Activated gamma-delta T cell treated with Interleukin-2 at 50 U/mL for 16 hours (primary cell): ENCODE measurements around the gene SH3BGRL2.
"Not testable (repeated sequence)": the region's sequence is repeated elsewhere in the genome, so short reads cannot be mapped to it uniquely, and the experiment has no call there.

Experiments used
- DNase-seq: peaks from one replicate; pipeline ENCODE4 v3.0.0-alpha.2; 2020

SH3BGRL2 gene

DNA sequence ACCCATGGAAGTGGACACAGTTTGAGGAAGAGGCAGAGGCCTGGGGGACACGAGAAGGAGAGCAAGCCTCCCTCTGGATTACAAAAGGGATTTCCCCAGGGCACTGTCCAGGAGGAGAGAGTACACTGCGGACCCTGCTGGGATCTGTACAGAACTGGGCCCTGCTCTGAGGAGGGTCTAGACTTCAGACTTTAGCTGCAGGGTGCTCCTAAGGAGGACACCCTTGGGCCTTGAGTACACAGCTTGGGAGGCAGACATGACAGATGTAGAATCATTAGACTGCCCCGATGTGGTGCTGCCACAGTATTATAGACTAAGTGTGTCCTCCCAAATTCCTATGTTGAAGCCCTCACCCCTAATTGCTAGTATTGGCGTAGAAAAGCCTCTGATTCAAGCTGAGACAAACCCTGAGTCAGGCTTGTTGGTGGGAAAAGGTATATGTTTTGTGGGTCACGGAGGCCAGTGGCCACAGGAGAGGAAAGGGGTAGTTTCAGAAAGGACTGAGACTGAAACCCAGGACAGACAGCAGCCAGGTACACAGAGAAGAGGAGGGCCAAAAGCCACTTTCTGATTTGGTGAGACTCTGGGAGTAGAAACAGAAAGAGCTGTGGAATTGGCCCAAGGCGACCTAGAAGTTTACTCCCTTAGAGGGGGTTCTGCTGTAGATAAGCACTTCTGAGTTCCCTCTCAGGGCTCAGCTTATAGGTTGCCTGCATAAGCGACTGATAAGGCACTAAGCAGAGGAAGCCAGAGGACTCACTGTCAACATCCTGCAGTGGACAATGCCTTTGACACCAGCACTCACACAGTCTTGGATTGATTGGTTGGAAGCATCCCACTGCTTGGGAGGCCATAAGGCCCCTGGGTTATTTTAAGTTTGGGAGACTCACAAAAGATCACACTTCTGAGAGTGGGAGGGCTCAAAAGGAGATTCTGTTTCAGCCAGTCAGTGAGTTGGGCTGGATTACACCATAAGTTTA is 16.5 kb upstream of the SH3BGRL2 start:
- DNase-seq = no peak

DNA sequence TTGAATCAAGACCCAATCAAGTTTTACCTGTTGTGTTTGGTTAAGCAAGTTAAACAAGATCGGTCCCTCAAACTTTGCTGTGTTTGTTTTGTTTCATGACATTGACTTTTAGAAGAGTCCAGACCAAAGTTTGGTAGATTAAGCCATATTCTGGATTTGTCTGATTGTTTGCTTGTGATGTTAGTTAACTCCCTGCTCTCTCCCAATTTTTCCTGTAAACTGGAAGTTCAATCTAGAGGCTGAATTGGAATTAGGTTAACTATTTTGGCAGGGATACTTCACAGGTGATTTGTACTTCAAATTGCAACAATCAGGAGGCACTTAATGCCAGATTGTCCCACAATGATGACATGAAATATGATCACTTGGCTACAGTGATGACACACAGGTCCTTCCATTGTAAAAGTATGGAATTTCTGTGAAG is 13.6 kb upstream of the SH3BGRL2 start:
- no peak for DNase-seq

DNA sequence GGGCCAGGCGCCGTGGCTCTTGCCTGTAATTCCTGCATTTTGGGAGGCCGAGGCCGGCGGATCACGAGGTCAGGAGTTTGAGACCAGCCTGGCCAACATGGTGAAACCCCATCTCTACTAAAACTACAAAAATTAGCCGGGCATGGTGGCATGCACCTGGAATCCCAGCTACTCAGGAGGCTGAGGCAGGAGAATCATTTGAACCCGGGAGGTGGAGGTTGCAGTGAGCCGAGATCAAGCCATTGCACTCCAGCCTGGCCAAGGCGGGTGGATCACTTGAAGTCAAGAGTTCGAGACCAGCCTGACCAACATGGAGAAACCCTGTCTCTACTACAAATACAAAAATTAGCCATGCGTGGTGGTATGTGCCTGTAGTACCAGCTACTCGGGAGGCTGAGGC is 12.7 kb upstream of the SH3BGRL2 start:
- DNase-seq = not testable (repeated sequence)

DNA sequence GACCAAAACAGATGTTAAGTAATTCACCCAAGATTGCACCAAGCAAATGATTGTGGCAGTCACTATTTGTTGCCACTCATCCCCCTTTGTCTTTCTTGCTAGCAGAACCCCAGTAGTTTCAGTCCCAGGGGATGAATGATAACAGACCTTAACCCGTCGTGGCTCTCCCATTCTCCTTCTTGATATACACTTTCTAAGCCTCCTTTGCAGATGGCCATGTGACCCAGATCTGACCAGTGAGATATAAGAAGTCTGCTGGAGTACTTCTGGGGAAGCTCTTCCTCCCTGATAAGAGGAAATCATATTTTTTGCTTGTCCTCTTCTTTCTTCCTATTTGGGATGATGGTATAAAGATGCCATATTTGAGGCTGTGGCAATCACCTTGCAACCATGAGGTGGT is 9.6 kb upstream of the SH3BGRL2 start:
- DNase-seq = no peak

DNA sequence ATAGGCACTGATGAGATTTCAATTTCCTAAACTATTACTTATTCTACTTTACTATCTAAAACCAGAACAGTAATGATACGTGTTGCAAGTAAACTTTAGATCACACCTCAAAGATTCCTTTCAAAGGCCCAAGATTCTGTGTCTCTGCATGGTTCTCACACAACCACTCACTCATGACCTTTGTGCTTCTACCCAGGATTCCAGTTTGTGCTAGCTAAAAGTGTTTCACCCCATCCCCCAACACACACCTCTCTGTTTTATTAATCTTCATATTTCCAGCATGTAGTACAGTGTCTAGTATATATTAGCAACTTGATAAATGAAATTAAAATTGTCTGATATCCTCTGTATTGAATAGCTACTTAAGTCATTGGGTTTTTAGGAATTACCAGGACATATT is 8.8 kb upstream of the SH3BGRL2 start:
- no peak for DNase-seq

DNA sequence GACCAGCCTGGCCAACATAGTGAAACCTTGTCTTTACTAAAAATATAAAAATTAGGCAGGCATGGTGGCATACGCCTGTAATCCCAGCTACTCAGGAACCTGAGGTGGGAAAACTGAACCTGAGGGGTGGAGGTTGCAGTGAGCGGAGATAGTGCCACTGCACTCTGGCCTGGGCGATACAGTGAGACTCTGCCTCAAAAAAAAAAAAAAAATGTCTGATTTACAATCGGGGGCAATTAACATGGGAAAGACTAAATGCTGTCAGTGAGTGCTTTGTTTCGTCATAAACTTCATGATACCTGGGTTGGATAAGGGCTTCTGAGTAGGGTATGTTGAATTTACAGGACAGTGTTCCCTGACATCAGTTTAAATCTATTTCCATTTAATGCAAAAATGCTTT is 8.0 kb upstream of the SH3BGRL2 start:
- DNase-seq = no peak

DNA sequence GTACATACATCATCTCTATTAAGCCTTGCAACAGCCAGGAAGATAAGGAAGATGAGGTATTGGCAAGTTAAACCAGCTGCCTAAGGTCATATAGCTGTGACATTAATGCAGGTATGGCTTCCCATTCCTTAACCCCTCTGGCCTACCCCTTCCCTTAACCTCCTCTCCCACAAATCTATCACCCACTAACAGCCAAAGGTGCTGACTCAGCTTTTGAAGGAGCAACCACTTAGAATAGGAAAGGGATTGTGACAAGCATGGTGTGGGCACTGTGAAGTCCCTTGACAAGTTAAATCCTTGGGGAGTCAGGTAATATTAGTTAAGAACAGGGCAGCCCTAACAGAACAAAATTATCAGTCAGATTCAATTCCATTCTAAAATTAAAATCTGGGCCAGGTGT is 5.4 kb upstream of the SH3BGRL2 start:
- no peak for DNase-seq

DNA sequence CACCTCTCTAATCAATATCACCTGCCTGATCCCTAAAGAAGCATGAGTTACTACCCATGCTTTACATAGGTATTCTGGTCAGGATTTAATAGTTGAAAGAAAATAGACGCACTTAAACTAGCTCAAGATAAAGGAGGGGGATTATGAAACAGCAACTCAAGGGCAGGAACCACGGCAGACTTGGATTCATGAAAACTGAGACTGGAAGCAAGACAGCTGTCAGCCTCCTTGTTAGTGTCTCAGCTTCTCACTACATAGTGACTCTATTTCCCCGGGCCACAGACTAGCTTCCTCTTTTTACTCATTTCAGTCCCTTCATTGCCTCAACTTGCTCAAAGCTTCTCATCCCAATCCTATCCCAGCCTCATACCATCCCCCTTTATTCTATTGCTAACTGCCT is 4.3 kb upstream of the SH3BGRL2 start:
- DNase-seq = no peak

DNA sequence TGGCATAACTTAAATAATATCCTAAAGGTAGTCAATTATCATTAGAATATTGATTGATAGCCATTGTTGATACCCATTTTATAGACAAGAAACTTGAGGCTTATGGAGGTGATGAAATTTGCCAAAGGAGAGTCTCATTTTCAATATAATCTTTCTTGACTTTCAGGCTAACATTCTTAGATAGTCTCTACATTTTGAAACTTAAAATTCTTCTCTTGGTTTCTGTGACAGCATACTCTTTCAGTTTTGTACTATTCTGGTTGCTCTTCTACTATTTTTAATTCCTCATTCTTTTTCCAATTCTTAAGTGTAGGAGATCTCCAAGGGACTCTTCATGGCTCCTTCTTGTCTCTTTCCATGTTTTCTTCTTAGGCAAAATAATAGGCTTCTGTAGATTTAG is 3.7 kb upstream of the SH3BGRL2 start:
- DNase-seq = no peak

DNA sequence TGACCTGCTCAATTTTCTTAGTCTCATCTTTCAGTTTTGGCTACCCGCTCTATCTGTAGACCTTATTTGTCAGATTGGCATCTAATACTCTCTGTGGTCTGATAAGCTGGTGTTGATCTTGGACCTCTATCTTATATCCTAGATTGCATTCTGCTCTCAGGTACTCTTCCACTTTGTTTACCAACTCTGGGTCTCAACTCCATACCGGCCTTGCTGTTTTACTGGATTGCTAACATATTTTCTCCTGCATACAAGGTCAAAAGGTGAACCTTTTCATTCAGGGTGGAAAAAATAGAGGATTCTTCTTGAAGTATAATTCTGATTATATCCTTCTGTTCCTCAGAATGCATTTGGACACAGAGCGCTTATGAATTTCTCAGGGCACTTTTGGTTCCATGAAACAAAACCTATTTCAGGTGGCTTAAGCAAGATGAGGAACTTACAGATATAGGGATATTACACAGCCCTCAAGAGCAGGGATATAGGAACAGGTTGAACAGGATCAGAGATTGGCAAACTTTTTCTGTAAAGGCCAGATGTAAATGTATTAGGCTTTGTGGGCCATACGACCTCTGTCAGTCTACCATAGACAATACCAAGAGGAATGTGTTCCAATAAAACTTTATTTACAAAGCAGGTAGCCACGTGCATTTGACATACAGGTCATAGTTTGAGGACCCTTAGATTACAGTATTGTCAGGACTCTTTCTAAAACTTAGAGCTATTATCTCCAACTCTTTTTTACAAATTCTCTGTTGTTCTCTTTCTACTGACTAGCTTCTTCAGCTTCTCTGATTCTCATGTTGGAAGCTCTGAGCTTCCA is 2.5 kb upstream of the SH3BGRL2 start:
- DNase-seq = no peak

DNA sequence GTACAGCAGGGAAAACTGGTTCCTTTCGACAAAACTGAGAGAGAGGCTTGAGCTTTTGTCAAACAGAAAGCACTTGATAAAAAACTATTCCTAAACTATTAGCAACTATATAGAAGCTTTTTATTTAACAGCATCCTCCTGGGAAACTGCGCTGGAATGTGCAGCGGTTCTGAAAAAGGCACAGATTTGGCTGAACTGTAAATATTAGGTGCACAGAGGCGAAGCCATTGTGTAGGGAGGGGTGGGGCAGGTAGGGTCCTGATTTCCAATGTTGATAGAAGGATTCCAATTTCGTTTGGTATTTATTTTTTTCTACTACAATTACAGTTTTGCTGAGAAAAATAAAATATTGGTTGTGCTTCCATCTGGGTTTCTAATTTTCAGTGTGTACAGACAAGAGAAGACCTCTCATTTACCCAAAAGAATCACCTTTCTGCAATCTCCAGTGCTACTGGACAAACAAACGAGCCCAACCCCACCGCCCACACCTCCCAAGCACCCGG is 698 bp upstream of the SH3BGRL2 start:
- no peak for DNase-seq

DNA sequence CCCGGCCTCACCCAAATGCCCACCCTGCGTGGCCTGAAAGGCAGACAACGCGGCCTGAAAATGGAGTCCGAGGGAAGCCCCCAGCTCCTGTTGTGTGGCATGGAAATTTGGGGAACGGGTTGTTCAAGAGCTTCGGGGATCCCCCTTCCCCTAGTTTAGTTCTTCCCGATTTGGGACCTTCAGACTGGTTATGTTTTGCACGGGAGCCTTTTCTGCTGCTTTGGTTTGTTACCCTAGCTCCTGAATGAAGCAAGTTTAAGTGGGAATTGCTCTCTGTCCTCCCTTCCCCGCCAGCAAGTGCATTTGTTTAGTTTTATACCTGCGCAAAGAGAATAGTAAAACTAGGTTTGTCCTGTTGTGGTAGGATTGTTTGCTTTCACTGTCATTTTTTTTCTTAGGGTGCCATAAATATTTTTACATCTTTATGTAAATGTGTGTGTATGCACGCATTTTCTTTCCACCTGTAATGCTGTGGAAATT is 604 bp downstream of the SH3BGRL2 start:
- no peak for DNase-seq

DNA sequence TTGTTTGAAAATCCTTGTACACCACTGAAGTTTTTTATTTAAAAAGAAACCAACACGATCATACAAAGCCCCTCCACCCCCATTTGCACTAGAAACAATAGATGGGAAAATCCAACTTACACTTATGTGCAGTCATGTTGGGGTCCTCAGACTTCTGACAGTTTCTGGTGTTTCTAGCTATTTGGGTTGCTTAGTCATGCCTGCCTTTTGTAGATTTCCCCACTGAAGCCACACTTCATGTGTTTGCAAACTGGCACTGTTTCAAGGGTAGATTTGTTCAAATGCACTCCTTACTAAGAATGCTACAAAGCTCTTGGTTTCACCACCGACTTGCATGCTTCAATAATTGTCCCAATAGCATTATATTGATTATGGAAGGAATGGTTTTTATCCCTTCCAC is 1.5 kb downstream of the SH3BGRL2 start:
- DNase-seq = no peak

DNA sequence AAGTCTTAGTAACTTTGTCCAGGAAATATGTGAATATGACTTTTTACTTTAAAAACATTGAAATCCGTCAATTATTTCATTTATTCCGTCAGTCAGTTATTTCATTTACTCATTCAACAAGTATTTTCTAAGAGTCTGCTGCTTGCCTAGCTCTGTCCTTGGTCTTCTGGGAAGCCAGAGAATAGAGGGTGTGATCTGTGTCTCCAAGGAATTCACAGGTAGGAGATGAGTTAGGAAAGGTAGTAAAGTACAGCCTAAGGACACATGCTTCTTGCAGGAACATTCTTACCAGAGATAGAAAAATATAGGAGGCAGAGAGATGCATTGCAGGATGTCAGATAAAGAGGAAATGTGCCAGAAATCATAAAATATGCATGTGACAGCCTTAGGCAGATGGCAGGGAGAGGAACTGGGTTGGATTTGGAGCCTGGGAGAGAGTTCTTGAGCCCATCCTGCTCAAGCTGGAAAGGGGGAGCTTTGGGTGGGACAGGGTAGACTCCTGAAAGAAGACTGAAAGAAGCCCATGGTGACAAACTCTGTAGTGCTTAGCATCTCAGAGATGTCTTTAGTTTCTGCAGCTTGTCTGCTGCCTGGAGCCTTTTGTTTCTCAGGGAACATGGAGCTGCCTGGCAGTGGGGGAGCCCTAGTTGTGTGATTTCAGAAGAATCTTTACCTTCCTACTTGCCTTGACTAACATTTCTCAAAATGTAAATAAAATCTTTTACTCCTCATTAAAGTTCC is 3.5 kb downstream of the SH3BGRL2 start:
- no peak for DNase-seq

DNA sequence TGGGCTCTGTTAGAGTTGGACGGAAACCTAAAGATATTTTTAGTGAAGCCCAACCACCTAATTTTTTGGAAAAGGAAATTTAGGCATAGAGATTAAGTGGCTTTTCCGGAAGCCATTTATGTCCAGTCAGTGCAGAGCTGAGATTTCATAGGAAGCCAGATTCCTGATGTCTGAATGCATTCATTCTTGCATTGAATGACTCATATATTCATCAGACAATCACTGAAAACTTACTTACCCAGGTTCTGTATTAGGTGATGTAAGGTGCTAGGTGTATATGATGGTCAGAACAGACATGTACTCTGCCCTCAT is 4.1 kb downstream of the SH3BGRL2 start:
- no peak for DNase-seq

DNA sequence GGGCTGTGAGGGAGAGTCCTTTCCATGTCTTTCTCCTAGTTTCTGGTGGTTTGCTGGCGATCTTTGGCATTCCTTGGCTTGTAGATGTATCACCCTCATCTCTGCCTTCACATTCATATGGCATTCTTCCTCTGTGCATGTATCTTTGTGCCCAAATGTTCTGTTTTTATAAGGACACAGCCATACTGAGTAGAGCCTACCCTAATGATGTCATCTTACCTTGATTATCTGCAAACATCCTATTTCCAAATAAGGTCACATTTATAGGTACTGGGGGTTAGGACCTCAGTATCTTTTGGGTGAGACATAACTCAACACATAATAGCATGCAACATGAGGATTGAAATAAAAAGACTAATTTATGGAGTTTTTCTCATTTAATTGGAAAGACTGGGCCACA is 5.5 kb downstream of the SH3BGRL2 start:
- no peak for DNase-seq

DNA sequence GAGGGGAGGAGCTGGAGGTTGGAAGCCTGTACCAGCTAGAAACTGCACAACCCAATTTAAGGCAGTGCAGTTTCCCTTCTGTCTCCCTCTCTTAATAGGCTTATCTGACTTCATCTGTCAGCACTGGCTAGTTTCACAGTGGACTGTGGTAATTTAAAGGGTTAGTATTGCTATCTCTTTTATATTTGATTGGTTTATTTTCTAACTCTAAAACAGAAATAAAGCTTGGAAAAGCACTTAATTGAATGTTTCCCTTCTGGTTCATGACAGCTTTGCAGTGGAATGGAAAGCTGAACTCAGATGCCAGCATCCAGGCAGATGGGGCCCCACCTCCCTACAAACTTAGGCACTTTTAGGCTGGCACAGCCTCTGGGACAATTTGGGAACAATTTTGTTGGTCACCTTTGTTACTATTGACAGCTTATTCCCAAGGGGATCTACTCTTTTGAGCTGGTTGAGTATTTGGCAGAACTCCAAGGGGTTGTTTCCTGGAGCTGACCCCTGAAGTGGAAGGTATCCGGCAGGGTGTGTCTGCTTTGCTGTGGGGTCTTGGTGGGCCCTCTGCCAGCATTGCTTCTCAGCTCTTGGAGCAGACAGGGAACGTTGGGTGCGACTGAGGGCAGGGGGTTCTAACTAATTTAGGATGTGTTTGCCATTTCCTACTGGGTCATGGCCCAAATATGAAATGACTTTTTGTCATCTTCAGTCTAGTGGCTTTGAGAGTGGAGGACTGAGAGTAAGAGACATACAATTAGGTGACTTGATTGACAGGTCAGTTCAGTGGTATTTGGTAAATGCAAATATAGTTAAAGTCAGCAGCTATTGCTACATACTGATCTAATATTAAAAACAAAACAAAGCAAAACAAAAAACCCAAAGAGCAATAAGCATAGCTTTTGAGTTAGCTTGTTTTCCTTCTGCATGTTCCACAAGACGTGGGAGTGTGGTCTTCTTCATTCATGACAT is 9.3 kb downstream of the SH3BGRL2 start:
- no peak for DNase-seq

DNA sequence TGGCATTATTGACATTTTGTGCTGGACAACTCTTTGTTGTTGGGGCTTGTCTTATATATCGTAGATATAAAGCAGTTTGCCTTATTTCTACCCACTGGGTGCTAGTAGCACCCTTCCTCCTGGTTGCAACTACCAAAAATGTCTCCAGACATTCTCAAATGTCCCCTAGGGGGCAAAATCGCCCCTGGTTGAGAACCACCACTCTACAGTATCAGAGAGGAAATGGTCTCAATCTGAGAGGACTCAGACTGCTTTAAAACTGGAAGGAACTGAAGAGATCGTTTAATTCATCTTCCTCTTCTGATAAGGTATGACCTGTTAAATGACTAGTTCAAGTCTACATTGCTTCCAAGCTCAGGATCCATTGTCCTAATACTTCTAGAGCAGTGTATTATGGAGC is 14.9 kb downstream of the SH3BGRL2 start:
- DNase-seq = peak; percentile 50

DNA sequence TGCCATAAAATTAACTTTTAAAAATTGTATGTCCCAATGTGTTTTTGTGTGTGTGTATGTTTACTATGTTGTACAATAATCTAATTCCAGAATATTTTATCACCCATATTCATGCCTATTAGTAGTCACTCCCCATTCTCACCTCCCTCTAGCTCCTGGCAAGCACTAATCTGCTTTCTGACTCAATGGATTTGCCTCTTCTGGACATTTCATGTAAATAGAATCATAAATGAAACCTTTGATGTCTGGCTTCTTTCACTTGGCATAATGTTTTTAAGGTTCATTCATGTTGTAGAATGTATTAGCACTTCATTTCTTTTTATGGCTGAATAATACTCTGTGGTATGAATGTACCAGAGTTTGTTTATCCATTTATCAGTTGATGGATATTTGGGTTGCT is 15.4 kb downstream of the SH3BGRL2 start:
- no peak for DNase-seq

DNA sequence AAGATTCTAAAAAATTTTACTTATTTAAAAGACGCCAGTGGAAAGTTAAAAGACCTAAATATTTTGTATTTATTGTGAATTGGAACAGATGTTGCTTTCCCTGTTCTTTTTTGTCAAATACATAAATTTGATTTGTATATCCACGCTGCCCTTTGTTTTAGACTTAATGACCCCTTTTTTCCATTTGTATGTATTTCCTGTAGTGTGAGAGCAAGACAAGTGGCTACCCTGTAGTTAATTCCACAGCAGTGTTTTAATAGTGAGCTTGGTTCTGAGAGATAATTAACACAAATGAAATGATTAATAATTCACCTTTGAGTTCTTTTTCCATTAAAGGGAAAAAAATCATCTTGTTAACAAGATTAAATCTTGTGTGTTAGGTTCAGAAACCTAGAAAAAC is 16.6 kb downstream of the SH3BGRL2 start:
- no peak for DNase-seq

DNA sequence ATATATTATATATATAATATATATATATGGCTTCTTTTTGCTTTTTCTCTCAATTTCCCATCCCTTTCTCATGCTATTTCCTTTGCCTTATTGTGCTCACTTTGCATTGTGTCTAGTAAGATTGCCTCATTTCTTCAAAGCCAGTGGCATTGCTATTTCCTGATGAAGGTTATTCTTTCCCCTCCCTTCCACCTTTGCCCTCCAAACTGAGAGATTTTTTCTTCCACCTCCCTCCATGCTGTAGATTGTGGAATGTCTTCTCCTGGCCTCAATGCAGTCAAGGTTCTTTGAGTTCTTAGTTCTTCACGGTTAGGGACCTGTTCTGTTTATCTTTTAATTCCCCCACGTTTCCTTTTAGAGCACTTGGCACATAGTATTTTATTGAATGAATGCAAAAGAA is 17.2 kb downstream of the SH3BGRL2 start:
- no peak for DNase-seq

DNA sequence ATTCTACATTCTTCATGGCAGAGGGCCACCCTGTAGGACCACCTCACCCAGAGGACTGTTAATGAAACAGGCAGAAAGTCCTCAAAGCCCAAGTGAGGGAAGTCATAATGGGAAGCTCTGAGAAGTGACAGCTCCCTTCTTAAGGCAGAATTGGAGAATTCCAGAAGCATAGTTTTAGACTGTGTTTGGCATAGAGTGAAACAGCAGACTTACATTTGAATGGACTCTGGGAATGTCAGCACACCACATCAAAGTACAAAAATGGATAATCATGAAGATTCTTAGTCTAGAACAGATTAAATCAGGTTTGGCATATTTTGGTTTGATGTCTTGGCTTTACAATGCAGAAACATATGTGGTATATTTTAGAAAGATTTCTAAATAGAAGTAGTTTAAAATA is 17.9 kb downstream of the SH3BGRL2 start:
- no peak for DNase-seq
